ENCODE measurements around the gene APC2.
"Not testable (repeated sequence)": the region's sequence is repeated elsewhere in the genome, so short reads cannot be mapped to it uniquely, and the experiment has no call there.

Gene APC2

DNA sequence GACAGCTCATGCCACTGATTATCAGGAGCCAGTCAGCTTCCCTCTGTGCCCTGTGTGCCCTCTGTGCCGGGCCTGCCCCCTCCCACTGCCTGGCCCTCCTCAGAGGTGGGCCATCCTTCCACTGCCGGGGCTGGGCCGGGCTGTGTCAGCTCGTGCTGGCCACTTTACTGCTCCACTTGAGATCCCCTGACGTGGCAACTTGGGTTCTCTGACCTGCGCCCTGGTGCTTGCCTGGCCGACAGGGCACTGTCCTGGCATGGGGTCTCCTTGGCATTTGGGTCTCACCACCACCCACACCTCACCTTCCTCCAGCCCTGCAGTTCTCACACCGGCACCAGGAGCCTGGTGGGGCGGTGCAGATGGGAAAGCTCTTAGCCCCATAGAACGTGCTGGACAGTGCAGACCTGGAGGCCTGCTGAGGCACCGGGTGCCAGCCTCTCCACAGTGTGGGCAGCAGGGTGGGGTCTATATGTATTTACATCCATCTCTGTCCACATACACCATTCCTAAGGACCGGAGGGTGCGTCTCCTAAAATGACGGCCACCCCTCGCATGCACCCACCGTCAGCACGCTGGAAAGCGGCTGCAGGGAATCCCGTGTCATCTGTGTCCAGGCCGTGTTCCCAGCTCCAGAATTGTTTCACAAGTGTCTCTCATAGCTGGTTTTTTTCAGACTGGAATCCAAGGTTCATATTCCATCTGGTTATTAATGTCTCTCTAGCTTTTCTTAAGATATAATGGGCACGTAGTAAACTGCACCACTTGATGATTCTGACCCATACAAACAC lies 30.8 kb upstream of the APC2 start:
- no peak overlapping the region for H3K27ac ChIP-seq (ENCODE audit: low read length)
- H3K9ac ChIP-seq (ENCODE audit: low read length) = no peak overlapping the region

GRCh38 chr19:1420085-1420484 lies 29.8 kb upstream of the APC2 start:
- Histone ChIP-seq H3K36me3 (ENCODE audit: control insufficient read depth, low read depth, low read length) (peaks cover 60% of the 10 kb centered on the region), H3K4me1 (ENCODE audit: control insufficient read depth, low read depth, low read length) (peaks cover 11% of the 10 kb centered on the region)
- H3K27me3 ChIP-seq (ENCODE audit: control insufficient read depth, insufficient read depth, low read length); H3K9me3 ChIP-seq (ENCODE audit: control insufficient read depth, low read depth, low read length); H3K9ac ChIP-seq (ENCODE audit: low read length); H3K4me3 ChIP-seq (ENCODE audit: low read length); H3K27ac ChIP-seq (ENCODE audit: low read length): not testable (repeated sequence)

More for the DNA sequence above, 30.8 kb upstream of the APC2 start:
- peaks cover 56% of the 10 kb centered on the region for H3K36me3 ChIP-seq (ENCODE audit: control insufficient read depth, low read depth, low read length)
- H3K4me3 ChIP-seq (ENCODE audit: low read length) = no peak overlapping the region
- H3K9me3 ChIP-seq (ENCODE audit: control insufficient read depth, low read depth, low read length) = no peaks in the 10 kb centered on the region
- no peaks in the 10 kb centered on the region for H3K27me3 ChIP-seq (ENCODE audit: control insufficient read depth, insufficient read depth, low read length)
- peaks cover 11% of the 10 kb centered on the region for H3K4me1 ChIP-seq (ENCODE audit: control insufficient read depth, low read depth, low read length)

- Histone ChIP-seq H3K9me3 (ENCODE audit: control insufficient read depth, low read depth, low read length) (no peaks in the 10 kb centered on the region), H3K4me1 (ENCODE audit: control insufficient read depth, low read depth, low read length) (peaks cover 9% of the 10 kb centered on the region), H3K27me3 (ENCODE audit: control insufficient read depth, insufficient read depth, low read length) (no peaks in the 10 kb centered on the region), H3K27ac (ENCODE audit: low read length) (no peak overlapping the region), H3K36me3 (ENCODE audit: control insufficient read depth, low read depth, low read length) (peaks cover 65% of the 10 kb centered on the region), H3K4me3 (ENCODE audit: low read length) (no peak overlapping the region), H3K9ac (ENCODE audit: low read length) (no peak overlapping the region)
Measured at GRCh38 chr19:1420590-1420989, 29.3 kb upstream of the APC2 start.

DNA sequence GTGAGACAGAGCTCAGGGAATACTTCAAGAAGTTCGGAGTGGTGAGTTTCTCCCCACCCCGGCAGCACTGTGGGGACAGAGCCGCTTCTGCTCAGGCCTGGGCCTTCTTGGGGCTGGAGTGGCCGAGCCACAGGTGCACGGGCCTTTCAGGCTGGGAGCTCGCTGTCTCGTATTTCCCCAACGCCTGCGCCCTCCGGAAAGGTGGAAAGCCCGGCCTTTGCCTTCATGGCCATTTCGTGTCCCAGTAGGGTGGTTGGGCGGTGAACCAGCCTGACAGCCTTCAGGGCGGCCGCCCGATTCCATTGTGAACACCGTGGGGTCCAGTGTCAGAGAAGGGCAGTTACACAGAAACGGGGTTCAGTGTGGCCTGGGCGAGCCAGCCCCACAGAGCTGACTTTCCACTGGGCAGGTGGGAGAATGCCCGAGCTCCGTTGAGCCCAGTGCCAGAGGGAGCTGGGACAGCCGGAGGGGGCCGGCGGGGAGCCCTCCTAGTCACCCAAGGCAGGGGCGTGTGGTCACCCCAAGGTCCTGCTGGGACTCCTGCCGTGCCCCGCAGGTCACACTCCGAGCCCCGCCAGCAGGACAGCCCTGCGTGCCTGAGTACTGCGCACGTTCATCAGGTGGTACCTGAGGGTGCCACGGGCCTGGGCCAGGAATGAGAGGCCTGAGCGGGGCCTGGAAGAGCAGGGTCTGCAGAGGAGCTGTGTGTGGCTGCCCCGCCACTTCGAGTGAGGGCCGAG lies 28.5 kb upstream of the APC2 start:
- Histone ChIP-seq H3K4me1 (ENCODE audit: control insufficient read depth, low read depth, low read length) (peaks cover 1% of the 10 kb centered on the region), H3K36me3 (ENCODE audit: control insufficient read depth, low read depth, low read length) (peaks cover 72% of the 10 kb centered on the region), H3K27me3 (ENCODE audit: control insufficient read depth, insufficient read depth, low read length) (no peaks in the 10 kb centered on the region), H3K27ac (ENCODE audit: low read length) (no peak overlapping the region), H3K4me3 (ENCODE audit: low read length) (no peak overlapping the region), H3K9me3 (ENCODE audit: control insufficient read depth, low read depth, low read length) (no peaks in the 10 kb centered on the region), H3K9ac (ENCODE audit: low read length) (no peak overlapping the region)

- H3K9me3 ChIP-seq (ENCODE audit: control insufficient read depth, low read depth, low read length) = no peaks in the 10 kb centered on the region
- peaks cover 77% of the 10 kb centered on the region for H3K36me3 ChIP-seq (ENCODE audit: control insufficient read depth, low read depth, low read length)
- H3K9ac ChIP-seq (ENCODE audit: low read length) = no peak overlapping the region
- H3K27ac ChIP-seq (ENCODE audit: low read length) = no peak overlapping the region
- no peaks in the 10 kb centered on the region for H3K4me1 ChIP-seq (ENCODE audit: control insufficient read depth, low read depth, low read length)
- no peak overlapping the region for H3K4me3 ChIP-seq (ENCODE audit: low read length)
- no peaks in the 10 kb centered on the region for H3K27me3 ChIP-seq (ENCODE audit: control insufficient read depth, insufficient read depth, low read length)
Measured at GRCh38 chr19:1421958-1422305, 28.0 kb upstream of the APC2 start.

DNA sequence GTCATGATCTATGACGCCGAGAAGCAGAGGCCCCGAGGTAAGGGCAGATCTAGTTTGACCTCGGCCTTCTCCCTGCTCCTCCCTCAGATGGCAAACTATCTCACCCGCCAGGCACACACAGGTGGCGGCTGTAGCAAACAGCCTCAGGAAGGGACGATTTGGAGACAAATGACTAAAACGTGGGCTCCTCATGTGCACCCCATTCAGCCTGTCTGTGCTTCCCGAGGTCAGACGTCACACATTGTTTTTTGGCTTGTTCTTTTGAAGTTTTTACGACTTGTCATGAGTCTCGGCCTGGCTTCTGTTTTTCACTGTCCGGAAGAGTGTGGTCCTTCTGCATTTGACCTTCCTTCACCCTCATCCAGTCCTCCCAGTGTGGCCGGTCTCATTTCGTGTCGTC lies 27.6 kb upstream of the APC2 start:
- Histone ChIP-seq H3K4me1 (ENCODE audit: control insufficient read depth, low read depth, low read length) (no peaks in the 10 kb centered on the region), H3K27me3 (ENCODE audit: control insufficient read depth, insufficient read depth, low read length) (no peaks in the 10 kb centered on the region), H3K9me3 (ENCODE audit: control insufficient read depth, low read depth, low read length) (no peaks in the 10 kb centered on the region), H3K27ac (ENCODE audit: low read length) (no peak overlapping the region), H3K36me3 (ENCODE audit: control insufficient read depth, low read depth, low read length) (peaks cover 82% of the 10 kb centered on the region), H3K4me3 (ENCODE audit: low read length) (no peak overlapping the region), H3K9ac (ENCODE audit: low read length) (no peak overlapping the region)

- H3K9ac ChIP-seq (ENCODE audit: low read length) = no peak overlapping the region
- H3K36me3 ChIP-seq (ENCODE audit: control insufficient read depth, low read depth, low read length) = peaks cover 86% of the 10 kb centered on the region
- H3K27ac ChIP-seq (ENCODE audit: low read length) = no peak overlapping the region
- H3K4me3 ChIP-seq (ENCODE audit: low read length) = no peak overlapping the region
- H3K9me3 ChIP-seq (ENCODE audit: control insufficient read depth, low read depth, low read length) = no peaks in the 10 kb centered on the region
- H3K4me1 ChIP-seq (ENCODE audit: control insufficient read depth, low read depth, low read length) = no peaks in the 10 kb centered on the region
- no peaks in the 10 kb centered on the region for H3K27me3 ChIP-seq (ENCODE audit: control insufficient read depth, insufficient read depth, low read length)
Measured at GRCh38 chr19:1422943-1423342, 27.0 kb upstream of the APC2 start.

- H3K9ac ChIP-seq (ENCODE audit: low read length) = no peak overlapping the region
- peaks cover 87% of the 10 kb centered on the region for H3K36me3 ChIP-seq (ENCODE audit: control insufficient read depth, low read depth, low read length)
- no peaks in the 10 kb centered on the region for H3K4me1 ChIP-seq (ENCODE audit: control insufficient read depth, low read depth, low read length)
- H3K9me3 ChIP-seq (ENCODE audit: control insufficient read depth, low read depth, low read length) = no peaks in the 10 kb centered on the region
- no peak overlapping the region for H3K27ac ChIP-seq (ENCODE audit: low read length)
- no peak overlapping the region for H3K4me3 ChIP-seq (ENCODE audit: low read length)
- no peaks in the 10 kb centered on the region for H3K27me3 ChIP-seq (ENCODE audit: control insufficient read depth, insufficient read depth, low read length)
Measured at GRCh38 chr19:1423436-1424191, 26.3 kb upstream of the APC2 start.

DNA sequence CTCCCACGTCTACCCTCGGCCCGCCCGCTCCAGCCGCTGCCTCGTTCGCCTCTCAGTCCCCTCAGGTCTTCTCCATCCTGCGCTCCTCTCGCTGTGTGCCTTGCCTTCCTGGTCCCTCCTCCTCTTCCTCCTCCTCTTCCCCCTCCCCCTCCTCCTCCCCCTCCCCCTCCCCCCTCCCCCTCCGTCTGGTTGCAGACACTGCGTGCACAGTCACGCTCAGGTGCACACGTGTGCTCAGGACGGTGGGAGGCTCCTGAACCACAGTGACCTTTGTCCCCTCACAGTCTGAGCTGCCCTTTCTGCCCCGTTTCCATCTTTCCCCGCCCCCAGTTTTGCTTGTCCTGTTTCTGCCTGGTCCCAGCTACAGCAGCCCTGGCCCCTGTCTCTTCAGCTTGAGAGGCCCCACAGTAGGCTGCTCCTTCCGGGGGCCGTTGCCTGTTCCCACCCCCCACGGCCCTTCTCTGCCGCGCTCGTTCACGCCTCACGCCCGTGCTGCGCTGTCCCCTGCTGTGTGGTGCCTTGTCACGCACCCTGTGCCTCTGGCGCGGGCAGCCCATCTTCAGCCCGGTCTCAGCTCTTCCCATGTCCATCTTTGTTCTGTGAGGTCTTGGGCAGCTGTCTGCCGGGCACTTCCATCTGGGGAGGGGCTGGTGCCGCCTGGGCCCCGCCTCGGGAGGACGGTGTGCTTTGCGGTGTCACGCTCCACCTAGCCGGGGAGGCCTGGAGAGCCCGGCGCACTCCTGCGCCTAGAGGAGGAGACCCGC lies 25.5 kb upstream of the APC2 start:
- Histone ChIP-seq H3K36me3 (ENCODE audit: control insufficient read depth, low read depth, low read length) (peaks cover 86% of the 10 kb centered on the region), H3K4me1 (ENCODE audit: control insufficient read depth, low read depth, low read length) (no peaks in the 10 kb centered on the region), H3K4me3 (ENCODE audit: low read length) (no peak overlapping the region), H3K9ac (ENCODE audit: low read length) (no peak overlapping the region), H3K9me3 (ENCODE audit: control insufficient read depth, low read depth, low read length) (no peaks in the 10 kb centered on the region), H3K27ac (ENCODE audit: low read length) (no peak overlapping the region), H3K27me3 (ENCODE audit: control insufficient read depth, insufficient read depth, low read length) (no peaks in the 10 kb centered on the region)

DNA sequence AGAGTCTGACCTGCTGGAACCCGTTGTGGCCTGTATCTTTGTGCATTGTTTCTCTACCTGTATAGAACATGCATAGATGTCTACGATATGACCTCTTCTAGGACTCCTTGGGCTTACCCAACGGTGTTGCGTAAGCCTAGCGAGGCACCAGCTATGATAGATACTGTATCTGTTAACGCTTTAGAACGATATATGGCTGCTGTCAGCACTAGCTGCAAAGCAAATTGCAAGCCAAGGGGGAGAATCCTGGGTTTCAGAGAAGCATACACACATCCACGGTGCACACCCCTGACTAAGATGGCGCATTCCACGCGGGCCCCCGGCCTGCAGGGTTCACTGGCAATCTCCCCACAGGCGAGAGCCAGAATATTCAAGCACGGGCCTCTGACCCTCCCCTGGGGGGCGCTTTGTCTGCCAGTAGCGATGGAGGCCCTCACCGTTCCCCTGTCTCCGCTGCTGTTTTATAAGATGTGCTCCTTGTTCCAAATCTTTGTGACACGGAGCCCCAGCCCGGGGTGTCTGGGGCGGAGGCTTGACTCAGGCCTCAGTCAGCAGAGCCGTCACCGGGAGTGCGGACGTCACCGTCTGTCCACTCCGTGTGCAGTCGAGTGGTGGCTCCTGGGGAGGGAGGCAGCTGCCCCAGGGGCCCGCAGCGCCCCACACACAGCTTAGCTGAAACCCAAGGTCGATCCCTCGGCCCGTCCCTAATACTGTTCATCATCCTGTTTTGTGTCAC lies 24.7 kb upstream of the APC2 start:
- Histone ChIP-seq H3K27me3 (ENCODE audit: control insufficient read depth, insufficient read depth, low read length) (no peaks in the 10 kb centered on the region), H3K9ac (ENCODE audit: low read length) (no peak overlapping the region), H3K36me3 (ENCODE audit: control insufficient read depth, low read depth, low read length) (peaks cover 84% of the 10 kb centered on the region), H3K4me1 (ENCODE audit: control insufficient read depth, low read depth, low read length) (no peaks in the 10 kb centered on the region), H3K4me3 (ENCODE audit: low read length) (no peak overlapping the region), H3K27ac (ENCODE audit: low read length) (no peak overlapping the region), H3K9me3 (ENCODE audit: control insufficient read depth, low read depth, low read length) (no peaks in the 10 kb centered on the region)
